Right lung (tissue), 10 donors: Measurements from ENCODE around the gene CMYA5. TPM values are rescaled to one million over a fixed set of nuclear protein-coding genes. Genes with fewer than 3 reads are reported as not detected.
"Not testable (repeated sequence)": the region's sequence is repeated elsewhere in the genome, so short reads cannot be mapped to it uniquely, and the experiment has no call there.

ENCODE experiments used
- DNase-seq, 2 donors: peaks; one replicate each; pipeline ENCODE4 v3.0.0-alpha.2; 2013
- long read RNA-seq, 8 donors: transcript quantifications; one replicate each; lab custom pipeline, GENCODE V29; 2026
- polyA plus RNA-seq, 5 donors: library from polyadenylated mRNA; unstranded; fragments of 120-200 nt; gene quantifications; one replicate each; pipeline versions ENCODE4 v1.2.1 to v1.2.3, GENCODE V29; 2013; ENCODE audit warnings: inconsistent platforms in 1 of 5, low replicate concordance in 1 of 5; ENCODE audit not compliant: insufficient read length in 5 of 5, insufficient read depth in 1 of 5

Gene CMYA5
- 10 to 100 TPM in 3 of 5 donors, 1 to 10 TPM in 2; 8.7 to 14.0 (median 10.7) TPM for polyA plus RNA-seq
- long read RNA-seq, donor 1: 0 reads
- long read RNA-seq, donor 2: 0 reads
- long read RNA-seq, donor 3: 0 reads
- long read RNA-seq, donor 4: 0 reads
- long read RNA-seq, donor 5: 0 reads
- long read RNA-seq, donor 6: 0 reads
- long read RNA-seq, donor 7: 0 reads
- long read RNA-seq, donor 8: 0 reads

DNA sequence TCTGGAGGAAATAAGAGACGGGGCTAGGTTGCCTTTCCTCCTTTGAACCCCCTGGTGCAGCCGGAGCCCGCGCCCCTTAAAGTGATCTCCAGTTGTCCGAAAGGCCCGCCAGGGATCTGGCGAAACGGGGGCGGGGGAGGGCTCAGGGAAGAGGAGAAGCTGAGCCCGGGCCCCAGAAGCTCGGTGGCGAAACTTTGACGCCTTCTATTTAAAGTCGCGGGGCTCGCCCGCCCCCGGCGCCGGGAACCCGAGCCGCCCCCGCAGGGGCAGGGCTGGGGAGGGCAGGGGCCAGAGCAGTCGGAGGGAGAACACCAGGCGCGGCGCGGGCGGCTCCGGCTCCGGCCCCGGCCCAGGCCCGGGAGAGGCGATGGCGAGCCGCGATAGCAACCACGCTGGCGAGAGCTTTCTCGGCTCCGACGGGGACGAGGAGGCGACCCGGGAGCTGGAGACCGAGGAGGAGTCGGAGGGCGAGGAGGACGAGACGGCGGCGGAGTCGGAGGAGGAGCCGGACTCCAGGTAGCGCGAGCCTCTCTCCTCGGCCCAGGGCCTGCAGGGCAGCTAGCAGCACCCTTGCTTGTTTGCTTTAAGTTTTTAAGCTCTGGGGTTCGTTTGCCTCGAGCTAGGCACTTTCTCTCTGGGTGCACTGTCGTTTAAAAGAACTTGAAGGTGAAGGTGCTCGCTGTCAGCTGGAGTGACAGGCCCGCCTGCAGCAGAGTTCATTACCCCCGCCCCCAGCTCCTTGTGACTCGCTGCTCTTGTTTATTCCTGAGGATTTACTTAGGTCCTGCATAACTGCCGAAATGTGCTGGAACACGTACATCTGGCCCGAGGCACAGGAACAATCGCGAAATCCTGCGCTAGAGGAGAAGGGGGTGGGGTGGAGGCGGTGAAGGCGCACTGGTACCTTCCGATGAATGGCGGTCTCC, at the start of gene CMYA5:
Gene CMYA5 (plus strand): TSS at position 296 of the 926 bp plus-strand sequence. CDS start 72 bp downstream, at position 368.
- DNase-seq: peak; percentile 36 to 41

DNA sequence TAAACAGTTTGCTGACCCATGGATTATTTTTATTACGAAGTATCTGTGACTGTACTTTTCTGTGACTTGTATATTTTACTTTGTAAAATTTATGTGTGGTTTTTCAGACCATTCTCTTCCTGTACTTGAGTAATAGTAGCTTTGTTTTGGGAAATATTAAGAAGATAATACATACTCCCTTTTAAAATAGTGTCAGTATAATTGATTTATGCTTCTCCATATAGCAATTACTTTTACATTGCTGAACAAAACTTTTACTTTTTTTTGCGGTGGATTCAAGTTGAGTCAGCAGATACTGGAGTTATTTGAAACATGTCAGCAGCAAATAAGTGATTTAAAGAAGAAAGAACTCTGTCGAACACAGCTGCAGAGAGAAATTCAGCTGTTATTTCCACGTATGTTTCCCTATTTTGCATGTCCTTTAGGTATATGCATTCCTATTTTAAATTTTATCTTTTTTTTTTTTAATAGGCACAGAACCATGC, 49.0 kb upstream of the CMYA5 start:
- DNase-seq: no peak

- no peak for DNase-seq
These were observed 48.2 kb upstream of the CMYA5 start for GRCh38 chr5:79641414-79641813.

- DNase-seq: no peak
These were observed 47.4 kb upstream of the CMYA5 start for GRCh38 chr5:79642210-79642609.

GRCh38 chr5:79653843-79654242, 35.8 kb upstream of the CMYA5 start:
- DNase-seq: no peak

GRCh38 chr5:79663212-79663611, 26.4 kb upstream of the CMYA5 start:
- no peak for DNase-seq

DNA sequence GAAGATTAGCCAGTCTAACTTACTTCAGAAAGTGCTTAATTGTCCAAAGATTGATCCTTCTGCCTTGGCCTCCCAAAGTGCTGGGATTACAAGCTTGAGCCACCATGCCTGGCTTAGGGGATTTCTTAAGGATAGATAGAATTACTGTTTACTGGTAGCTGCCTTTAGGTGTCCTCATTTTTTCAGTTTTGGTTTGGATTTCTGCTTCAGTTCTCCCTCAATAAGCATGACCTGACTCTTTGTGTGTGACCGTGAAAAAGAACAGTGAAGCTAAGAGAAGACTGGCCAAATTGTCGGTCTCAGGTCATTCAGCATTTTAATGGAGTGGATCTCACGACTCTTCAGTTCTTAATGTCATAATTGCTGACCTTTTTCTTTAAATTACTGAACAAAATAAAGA, 22.9 kb upstream of the CMYA5 start:
- DNase-seq: no peak

- no peak for DNase-seq
These were observed 17.2 kb upstream of the CMYA5 start for GRCh38 chr5:79672392-79672791.

DNA sequence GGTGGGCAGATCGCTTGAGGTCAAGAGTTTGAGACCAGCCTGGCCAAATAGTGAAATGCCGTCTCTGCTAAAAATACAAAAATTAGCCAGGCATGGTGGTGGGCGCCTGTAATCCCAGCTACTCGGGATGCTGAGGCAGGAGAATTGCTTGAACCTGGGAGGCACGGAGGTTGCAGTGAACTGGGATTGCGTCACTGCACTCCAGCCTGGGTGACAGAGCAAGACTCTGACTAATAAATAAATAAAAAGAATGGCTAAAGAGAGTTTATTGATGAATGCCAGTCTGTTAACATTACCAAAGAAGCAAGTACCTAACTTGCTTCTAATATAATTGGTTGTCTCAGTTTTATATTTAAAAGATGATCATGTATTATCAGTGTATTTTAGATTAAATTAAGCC, 13.3 kb upstream of the CMYA5 start:
- not testable (repeated sequence) for DNase-seq

GRCh38 chr5:79682102-79682501, 7.5 kb upstream of the CMYA5 start:
- not testable (repeated sequence) for DNase-seq

GRCh38 chr5:79684782-79685181, 4.9 kb upstream of the CMYA5 start:
- no peak for DNase-seq

GRCh38 chr5:79685627-79686026, 4.0 kb upstream of the CMYA5 start:
- no peak for DNase-seq

- no peak for DNase-seq
These were observed 2.8 kb upstream of the CMYA5 start for GRCh38 chr5:79686799-79687198.

DNA sequence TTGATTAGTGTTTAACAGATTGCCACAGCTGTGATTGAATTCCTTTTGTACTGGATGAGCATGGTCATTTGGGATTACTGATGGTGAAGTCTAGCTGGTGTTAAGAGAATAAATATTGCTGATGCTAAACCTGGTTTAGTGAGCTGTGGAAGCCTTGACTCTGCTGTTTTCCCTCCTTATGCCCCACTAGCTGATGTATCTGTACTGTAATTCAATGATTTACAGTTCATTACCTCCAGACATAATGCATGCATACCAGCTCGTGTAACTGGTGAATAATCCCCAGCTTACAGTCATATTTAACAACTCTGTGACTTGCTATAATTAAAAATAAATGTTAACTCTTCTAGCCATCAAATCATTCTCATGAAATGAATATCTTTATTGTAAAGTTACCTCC, 1.7 kb upstream of the CMYA5 start:
- no peak for DNase-seq

GRCh38 chr5:79691007-79691406, 1.4 kb downstream of the CMYA5 start:
- DNase-seq: no peak

GRCh38 chr5:79692596-79692995, 3.0 kb downstream of the CMYA5 start:
- no peak for DNase-seq

- no peak for DNase-seq
These were observed 4.5 kb downstream of the CMYA5 start for GRCh38 chr5:79694183-79694582.

DNA sequence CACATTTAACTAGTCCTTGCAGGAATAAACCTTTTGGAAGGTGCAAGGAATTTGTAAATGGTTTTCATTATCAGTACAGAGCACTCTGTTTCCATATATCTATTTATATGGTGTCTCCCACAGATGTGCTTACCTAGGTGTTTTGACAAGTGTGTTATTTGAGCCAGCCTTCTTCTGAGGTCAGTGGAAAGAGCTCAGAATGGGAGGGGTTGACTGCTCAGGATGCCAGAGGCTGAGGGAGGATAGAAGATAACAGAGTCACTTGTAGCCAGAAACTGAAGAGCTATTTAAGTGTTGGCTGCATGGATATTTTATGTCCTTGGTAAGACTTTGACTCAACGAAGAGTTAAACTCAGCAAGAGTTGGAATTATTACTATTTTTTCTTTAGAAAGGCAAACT, 5.0 kb downstream of the CMYA5 start:
- no peak for DNase-seq

DNA sequence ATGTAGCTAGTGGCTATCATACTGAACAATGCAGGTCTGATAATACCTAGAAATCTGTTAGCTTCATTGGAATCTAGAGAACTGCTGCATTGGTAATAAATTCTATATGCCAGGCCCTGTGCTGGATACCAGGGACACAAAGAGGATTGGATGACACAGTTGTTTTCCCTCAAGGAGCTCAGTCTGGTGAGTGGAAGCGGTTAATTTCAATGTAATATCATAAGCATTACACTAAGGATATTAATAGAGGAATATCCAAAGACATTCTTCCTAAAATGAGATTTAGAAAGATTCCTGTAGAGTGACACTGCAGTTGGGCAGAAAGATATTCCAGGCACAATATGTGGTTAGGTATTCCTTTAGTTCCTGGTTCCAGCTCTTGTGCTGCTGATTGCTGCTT, 5.9 kb downstream of the CMYA5 start:
- DNase-seq: no peak

DNA sequence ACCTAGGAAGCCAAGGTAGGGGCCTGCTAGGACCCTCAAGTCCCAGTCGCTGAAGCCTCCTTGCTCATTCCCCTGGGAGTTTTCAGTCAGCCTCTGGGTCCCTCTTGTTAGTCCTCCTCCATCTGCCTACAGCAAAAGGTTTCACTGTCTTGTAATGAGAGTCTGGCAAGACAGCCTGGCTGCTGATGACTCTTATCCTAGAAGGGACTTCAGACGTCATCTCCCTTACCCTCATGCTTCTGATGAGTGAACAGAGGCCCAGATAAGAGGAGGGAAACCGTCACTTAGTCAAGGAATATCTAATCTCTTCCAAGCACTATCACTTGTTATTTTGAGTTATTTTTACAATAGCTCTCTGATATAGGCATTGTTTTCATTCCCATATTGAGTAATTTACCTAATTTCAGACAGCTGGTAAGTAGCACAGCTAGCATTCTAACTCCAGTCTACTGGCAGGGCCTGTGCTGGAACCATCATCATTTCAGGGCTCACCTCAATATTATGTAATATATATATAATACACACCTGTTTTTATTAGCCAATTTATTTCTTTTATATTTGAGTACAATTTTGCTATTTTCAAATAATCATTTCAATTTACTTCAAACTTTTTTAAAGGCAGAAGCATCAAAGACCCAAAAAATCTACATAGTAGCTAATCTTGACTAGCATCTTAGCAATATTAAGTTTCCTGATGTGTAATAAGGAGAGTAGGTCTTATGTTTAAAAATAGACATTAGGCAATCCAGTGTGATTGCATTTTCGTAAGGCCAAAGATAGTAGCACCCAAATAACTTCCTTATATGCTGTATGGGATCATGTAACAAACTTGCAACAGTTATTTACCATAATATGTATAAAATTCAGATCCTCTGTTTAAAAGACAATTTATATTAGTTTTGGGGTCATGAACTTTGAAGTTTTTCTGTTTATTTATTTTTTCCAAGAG, 7.9 kb downstream of the CMYA5 start:
- DNase-seq: no peak

- DNase-seq: no peak
These were observed 10.2 kb downstream of the CMYA5 start for GRCh38 chr5:79699763-79700400.
